H1 (cell line): ENCODE measurements around the gene INVS. TPM values are rescaled to one million over a fixed set of nuclear protein-coding genes. Genes with fewer than 3 reads are reported as not detected.

Source experiments
- CTBP2 ChIP-seq: IDR thresholded peaks from 2 replicates; pipeline ENCODE4 v1.7.0; 2011; ENCODE audit warnings: borderline replicate concordance, mild to moderate bottlenecking, moderate library complexity, mixed read lengths, low read length; ENCODE audit not compliant: insufficient read depth, insufficient read length
- EGR1 ChIP-seq: IDR thresholded peaks from 2 replicates; pipeline ENCODE4 v1.6.1; 2011; ENCODE audit warnings: low read depth, low read length, borderline replicate concordance
- MAFK ChIP-seq: IDR thresholded peaks from 2 replicates; pipeline ENCODE4 v1.6.1; 2012; ENCODE audit warnings: low read depth, mild to moderate bottlenecking, improper control_type of control experiment, low read length
- RAD21 ChIP-seq, 2 experiments: IDR thresholded peaks in 1 of 2; conservative IDR thresholded peaks in 1 of 2; 2 replicates each; pipeline ENCODE4 v1.6.1; 2011; ENCODE audit warnings: low read depth in 2 of 2, low read length in 2 of 2, improper control_type of control experiment in 1 of 2, inconsistent platforms in 1 of 2, mild to moderate bottlenecking in 1 of 2, moderate library complexity in 1 of 2
- ZNF274 ChIP-seq: IDR thresholded peaks from 2 replicates; pipeline ENCODE4 v1.7.0; 2012; ENCODE audit warnings: low read length, borderline replicate concordance; ENCODE audit errors: extremely low read depth
- polyA plus RNA-seq, 7 experiments: library from polyadenylated mRNA; depleted of rRNA in 3 of 7; stranded (reverse) in 5 of 7; unstranded in 2 of 7; fragments of >200 nt in 5 of 7; fragments of 200-250 nt in 2 of 7; gene quantifications; 1 replicate in 5 of 7; 2 replicates in 1 of 7; 4 replicates in 1 of 7; pipeline versions ENCODE4 v1.2.1 to v1.2.3, GENCODE V29; 2011 to 2013; ENCODE audit warnings: missing spikeins in 2 of 7, mixed read lengths in 2 of 7
- total RNA-seq: library from RNA; stranded (reverse); fragmentation: NEBNext Ultra II Directional; extraction: Animal tissue kit (Norgen Biotek cat#: 25700); gene quantifications from 2 replicates; pipeline ENCODE4 v1.2.1, GENCODE V29; 2021

The INVS gene
- total and polyA plus RNA-seq, 2 of the 8 experiments (the other 6 are each of a cell fraction or from before 2014, with no cell fraction given): 4.1 to 6.9 TPM

- TF ChIP-seq RAD21 (IDR thresholded peaks at IDR 0.05 in 1 of 2, conservative IDR thresholded peaks at IDR 0.05 in 1 of 2; ENCODE audit: low read depth in 2 of 2, low read length in 2 of 2) (no peak), CTBP2 (no peak), ZNF274 (no peak), MAFK (no peak), EGR1 (no peak)
Measured at GRCh38 chr9:100220936-100221335, 121.9 kb downstream of the INVS start (continued).
